Osteoblast (primary cell): Measurements from ENCODE around the gene CLCN3. TPM values are rescaled to one million over a fixed set of nuclear protein-coding genes. Genes with fewer than 3 reads are reported as not detected.

Source experiments
- DNase-seq: peaks from one replicate; pipeline ENCODE4 v3.0.0; 2011; ENCODE audit warnings: low spot score, mixed read lengths; ENCODE audit not compliant: insufficient read length; ENCODE audit errors: missing footprints
- H2AFZ ChIP-seq: 2 replicates; pipeline ENCODE4 v1.6.0; 2011; ENCODE audit warnings: mild to moderate bottlenecking, low read length
- H3K27ac ChIP-seq: 2 replicates; pipeline ENCODE4 v1.5.1; 2011; ENCODE audit warnings: mild to moderate bottlenecking, low read depth, low read length, moderate library complexity
- H3K27me3 ChIP-seq: 2 replicates; pipeline ENCODE4 v1.6.0; 2012; ENCODE audit warnings: mild to moderate bottlenecking, control low read depth, inconsistent platforms, low read length, moderate library complexity; ENCODE audit not compliant: insufficient read depth
- H3K36me3 ChIP-seq: 2 replicates; pipeline ENCODE4 v1.5.1; 2011; ENCODE audit warnings: mild to moderate bottlenecking, low read length, control low read depth, moderate library complexity; ENCODE audit not compliant: insufficient read depth
- H3K4me1 ChIP-seq: 2 replicates; pipeline ENCODE4 v1.5.1; 2011; ENCODE audit warnings: mild to moderate bottlenecking, low read length, control low read depth, moderate library complexity; ENCODE audit not compliant: insufficient read depth
- H3K4me2 ChIP-seq: 2 replicates; pipeline ENCODE4 v1.6.0; 2011; ENCODE audit warnings: mild to moderate bottlenecking, low read length; ENCODE audit not compliant: insufficient read depth
- H3K4me3 ChIP-seq: fragments of 200-600 bp; sonication (generic); 3 replicates; pipeline ENCODE4 v1.5.1; 2012; ENCODE audit warnings: mild to moderate bottlenecking, low read length, inconsistent platforms; ENCODE audit not compliant: insufficient read depth
- H3K79me2 ChIP-seq: 2 replicates; pipeline ENCODE4 v1.6.0; 2012; ENCODE audit warnings: mild to moderate bottlenecking, low read length, control low read depth, inconsistent platforms; ENCODE audit not compliant: insufficient read depth
- H3K9me3 ChIP-seq: 2 replicates; pipeline ENCODE4 v1.5.1; 2011; ENCODE audit warnings: low read depth, low read length, control low read depth
- H4K20me1 ChIP-seq: 2 replicates; pipeline ENCODE4 v1.6.0; 2012; ENCODE audit warnings: mild to moderate bottlenecking, low read length, control low read depth; ENCODE audit not compliant: insufficient read depth
- total RNA-seq: library from RNA; depleted of rRNA; stranded (reverse); fragments of >200 nt; gene quantifications from 2 replicates; pipeline ENCODE4 v1.2.3, GENCODE V29; 2012
- TF ChIP-seq, protein P1 (sequence below): IDR thresholded peaks from 2 replicates; pipeline ENCODE4 v1.5.1; 2011; ENCODE audit warnings: mild to moderate bottlenecking, low read depth, low read length, moderate library complexity; ENCODE audit errors: extremely low read depth

Gene CLCN3
- total RNA-seq, 1 donor = 32.2 TPM

DNA sequence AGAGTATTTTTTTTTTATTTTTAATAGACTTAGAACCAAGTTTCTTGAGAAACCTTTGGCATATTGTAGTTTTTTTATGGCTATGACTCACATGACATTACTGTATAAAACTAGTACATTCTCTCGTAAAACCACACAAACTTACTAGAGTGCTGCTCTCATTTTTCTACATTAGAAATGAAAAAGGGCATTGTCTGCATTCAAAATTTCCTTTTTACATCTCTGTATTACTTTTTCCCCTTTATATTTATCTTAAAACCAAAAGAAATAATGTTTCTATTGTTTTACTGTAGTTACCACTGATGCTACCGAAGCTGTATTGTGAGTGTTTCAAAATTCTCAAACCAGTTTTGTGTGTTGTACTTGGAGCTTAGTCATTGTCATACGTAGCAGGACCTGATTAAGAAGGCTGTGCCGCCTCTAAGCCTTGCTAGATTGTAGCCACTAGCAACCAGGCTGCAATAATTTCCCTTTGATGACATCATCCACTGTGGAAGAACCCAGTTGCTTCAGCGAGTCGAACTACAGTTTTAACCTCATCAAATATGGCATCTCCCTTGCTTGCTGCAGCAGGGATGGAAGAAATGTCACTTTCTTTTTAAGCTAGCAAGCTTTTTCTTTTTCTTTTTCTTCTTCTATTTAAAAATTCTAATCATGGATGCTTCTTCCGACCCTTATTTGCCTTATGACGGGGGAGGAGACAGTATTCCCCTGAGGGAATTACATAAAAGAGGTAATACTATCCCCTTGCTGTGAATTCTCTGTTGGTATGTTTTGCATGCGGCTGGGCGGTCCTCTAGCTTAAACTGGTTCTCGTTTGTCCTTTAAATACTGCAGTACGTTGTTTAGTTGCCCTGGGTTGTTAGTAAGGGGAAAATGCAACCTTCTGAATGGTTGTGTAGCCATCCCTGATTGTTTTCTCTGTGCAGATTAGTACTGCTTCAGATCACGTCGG lies 39.6 kb downstream of the CLCN3 start:
- Histone ChIP-seq H3K4me2 (peak overlapping the region; percentile 92), H3K79me2 (peaks cover 45% of the 10 kb centered on the region), H3K4me1 (peaks cover 16% of the 10 kb centered on the region)

DNA sequence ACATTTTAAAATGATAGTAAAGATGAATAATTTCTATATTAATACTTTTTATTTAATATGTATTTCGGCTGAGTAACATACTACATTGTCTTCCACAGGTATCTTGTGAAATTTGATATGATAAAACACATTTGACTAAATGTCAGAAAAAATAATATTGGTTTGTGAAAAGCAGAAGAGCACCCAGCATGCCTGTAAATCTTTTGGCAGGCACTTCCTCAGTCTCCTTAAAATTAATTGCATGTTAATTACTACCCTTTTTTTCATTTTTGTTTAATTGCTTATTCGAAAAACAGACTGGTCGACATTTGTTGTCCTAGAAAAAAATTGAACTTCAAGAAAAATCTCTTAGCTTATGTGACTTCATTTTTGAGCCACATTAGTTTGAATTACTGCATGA lies 40.6 kb downstream of the CLCN3 start:
- TF ChIP-seq, protein P1, sequence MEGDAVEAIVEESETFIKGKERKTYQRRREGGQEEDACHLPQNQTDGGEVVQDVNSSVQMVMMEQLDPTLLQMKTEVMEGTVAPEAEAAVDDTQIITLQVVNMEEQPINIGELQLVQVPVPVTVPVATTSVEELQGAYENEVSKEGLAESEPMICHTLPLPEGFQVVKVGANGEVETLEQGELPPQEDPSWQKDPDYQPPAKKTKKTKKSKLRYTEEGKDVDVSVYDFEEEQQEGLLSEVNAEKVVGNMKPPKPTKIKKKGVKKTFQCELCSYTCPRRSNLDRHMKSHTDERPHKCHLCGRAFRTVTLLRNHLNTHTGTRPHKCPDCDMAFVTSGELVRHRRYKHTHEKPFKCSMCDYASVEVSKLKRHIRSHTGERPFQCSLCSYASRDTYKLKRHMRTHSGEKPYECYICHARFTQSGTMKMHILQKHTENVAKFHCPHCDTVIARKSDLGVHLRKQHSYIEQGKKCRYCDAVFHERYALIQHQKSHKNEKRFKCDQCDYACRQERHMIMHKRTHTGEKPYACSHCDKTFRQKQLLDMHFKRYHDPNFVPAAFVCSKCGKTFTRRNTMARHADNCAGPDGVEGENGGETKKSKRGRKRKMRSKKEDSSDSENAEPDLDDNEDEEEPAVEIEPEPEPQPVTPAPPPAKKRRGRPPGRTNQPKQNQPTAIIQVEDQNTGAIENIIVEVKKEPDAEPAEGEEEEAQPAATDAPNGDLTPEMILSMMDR = no peak
- no peak for DNase-seq
- peak overlapping the region; percentile 92 for H3K4me2 ChIP-seq
- peak overlapping the region; percentile 89 for H3K27ac ChIP-seq
- H3K4me1 ChIP-seq = peaks cover 16% of the 10 kb centered on the region
- H3K9me3 ChIP-seq = no peaks in the 10 kb centered on the region
- no peaks in the 10 kb centered on the region for H3K27me3 ChIP-seq
- H3K4me3 ChIP-seq = peak overlapping the region; percentile 66
- H4K20me1 ChIP-seq = no peaks in the 10 kb centered on the region
- no peak overlapping the region for H2AFZ ChIP-seq
- H3K79me2 ChIP-seq = peaks cover 47% of the 10 kb centered on the region
- no peaks in the 10 kb centered on the region for H3K36me3 ChIP-seq

More for the DNA sequence above, 39.6 kb downstream of the CLCN3 start:
- Histone ChIP-seq H2AFZ (peak overlapping the region; percentile 50), H4K20me1 (no peaks in the 10 kb centered on the region), H3K9me3 (no peaks in the 10 kb centered on the region), H3K36me3 (no peaks in the 10 kb centered on the region), H3K4me3 (peak overlapping the region; percentile 66), H3K27ac (peak overlapping the region; percentile 89), H3K27me3 (no peaks in the 10 kb centered on the region)
- TF ChIP-seq, protein P1 = no peak
- peak; percentile 60 for DNase-seq

DNA sequence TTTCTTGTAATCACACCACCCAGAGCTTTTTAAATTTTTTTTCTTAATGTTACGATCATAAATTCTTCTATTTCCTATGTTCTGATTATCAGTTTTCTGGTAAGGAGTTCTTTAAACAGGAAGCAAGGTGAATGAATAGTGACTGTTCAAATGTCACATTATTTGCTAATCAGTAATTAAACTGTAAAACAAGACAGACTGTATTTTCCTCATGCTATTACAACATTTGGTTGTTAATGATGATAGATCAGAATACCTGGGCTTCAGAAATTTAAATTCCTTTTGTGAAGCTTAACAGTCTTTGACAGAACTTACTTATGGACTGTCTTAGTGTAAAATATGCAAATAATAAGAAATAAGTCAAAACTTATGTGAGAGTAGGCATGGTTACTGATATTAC lies 41.4 kb downstream of the CLCN3 start:
- Histone ChIP-seq H3K36me3 (no peaks in the 10 kb centered on the region), H3K9me3 (no peaks in the 10 kb centered on the region), H3K27ac (no peak overlapping the region), H3K4me3 (no peak overlapping the region), H3K4me1 (peaks cover 16% of the 10 kb centered on the region), H3K4me2 (no peak overlapping the region), H2AFZ (no peak overlapping the region), H3K27me3 (no peaks in the 10 kb centered on the region), H4K20me1 (no peaks in the 10 kb centered on the region), H3K79me2 (peaks cover 44% of the 10 kb centered on the region)
- TF ChIP-seq, protein P1 = no peak
- no peak for DNase-seq

- no peak overlapping the region for H2AFZ ChIP-seq
- H3K9me3 ChIP-seq = no peaks in the 10 kb centered on the region
- no peak overlapping the region for H3K4me2 ChIP-seq
- no peak overlapping the region for H3K4me3 ChIP-seq
- no peak overlapping the region for H3K27ac ChIP-seq
- H4K20me1 ChIP-seq = no peaks in the 10 kb centered on the region
- TF ChIP-seq, protein P1 = no peak
- peaks cover 16% of the 10 kb centered on the region for H3K4me1 ChIP-seq
- no peak for DNase-seq
- H3K27me3 ChIP-seq = no peaks in the 10 kb centered on the region
- H3K79me2 ChIP-seq = peaks cover 44% of the 10 kb centered on the region
- H3K36me3 ChIP-seq = no peaks in the 10 kb centered on the region
Observed at GRCh38 chr4:169662206-169662605, 41.8 kb downstream of the CLCN3 start.
